UCSD-AML1 (cell line): ENCODE data around the gene RNFT1.
"Not testable (repeated sequence)": the region's sequence is repeated elsewhere in the genome, so short reads cannot be mapped to it uniquely, and the experiment has no call there.

Experiments
- DNase-seq: peaks from one replicate; lab custom pipeline; 2025; ENCODE audit not compliant: unreplicated experiment; lab: John Stamatoyannopoulos, UW

RNFT1 gene

GRCh38 chr17:59930768-59931167, 33.8 kb downstream of the RNFT1 start:
- DNase-seq, result not testable (repeated sequence)

- DNase-seq, result not testable (repeated sequence)
Measured at GRCh38 chr17:59930121-59930520, 34.4 kb downstream of the RNFT1 start.

- not testable (repeated sequence) for DNase-seq
Measured at GRCh38 chr17:59920637-59921036, 43.9 kb downstream of the RNFT1 start.

GRCh38 chr17:59916446-59916845, 48.1 kb downstream of the RNFT1 start:
- DNase-seq, result no peak

GRCh38 chr17:59914274-59914854, 50.2 kb downstream of the RNFT1 start:
- no peak for DNase-seq

GRCh38 chr17:59907467-59907866, 57.1 kb downstream of the RNFT1 start:
- DNase-seq, result no peak

- no peak for DNase-seq
Measured at GRCh38 chr17:59903455-59903854, 61.1 kb downstream of the RNFT1 start.
